K562 (cell line): Measurements from ENCODE around the gene CCNDBP1. TPM values are rescaled to one million over a fixed set of nuclear protein-coding genes. Genes with fewer than 3 reads are reported as not detected.

Experiments used
- ATAC-seq: fragments of 200-7000 bp; cut with Tn5 transposase; 3 replicates; pipeline ENCODE4 v1.9.1; 2020; ENCODE audit warnings: moderate library complexity
- BruUV-seq: library from RNA; stranded (reverse); fragments of 400-500 nt; replicated peaks from 2 replicates; lab custom pipeline; 2021; lab: Mats Ljungman, UMichigan
- CTCF ChIA-PET: fragments of 300-600 bp; formaldehyde crosslinking; extraction: SDS; loops from one replicate; lab custom pipeline; 2021; ENCODE audit warnings: low intra/inter-chr PET ratio; lab: Yijun Ruan, JAX
- POLR2A ChIA-PET: fragments of 300-600, 350-650 bp; sonication (Branson Sonifier 250); formaldehyde crosslinking; extraction: SDS; loops from one replicate; lab custom pipeline; 2021; ENCODE audit warnings: antibody characterized with exemption, inconsistent platforms; lab: Yijun Ruan, JAX
- DNase-seq, 4 experiments: peaks; one replicate each; pipeline versions ENCODE4 v3.0.0 to v3.0.0-alpha.2; 2011 to 2018; ENCODE audit warnings: low spot score in 3 of 4, mixed read lengths in 3 of 4; ENCODE audit errors: extremely low read depth in 1 of 4
- FAIRE-seq: peaks from 2 replicates; lab custom pipeline; 2011; peaks lifted over from hg19 to GRCh38; lab: Jason Lieb, UNC
- H2AFZ ChIP-seq: 2 replicates; pipeline ENCODE4 v1.6.0; 2011; ENCODE audit warnings: low read depth, low read length, control low read depth, inconsistent platforms
- H3K27ac ChIP-seq: fragments of 200-600 bp; 3 replicates; pipeline ENCODE4 v1.8.0; 2011; ENCODE audit warnings: low read depth, mild to moderate bottlenecking, control low read depth, inconsistent platforms, low read length, moderate library complexity, mixed read lengths; ENCODE audit errors: extremely low read depth
- H3K27me3 ChIP-seq, 2 experiments: fragments of 300-600 bp in 1 of 2; 2 replicates in 1 of 2; 3 replicates in 1 of 2; pipeline versions ENCODE4 v1.6.0 to v1.8.0; 2011; ENCODE audit warnings: inconsistent platforms in 2 of 2, low read length in 2 of 2, mild to moderate bottlenecking in 1 of 2, mixed read lengths in 1 of 2, moderate library complexity in 1 of 2; ENCODE audit not compliant: control insufficient read depth in 2 of 2, insufficient read depth in 2 of 2
- H3K36me3 ChIP-seq: fragments of 300-600 bp; 3 replicates; pipeline ENCODE4 v1.8.0; 2011; ENCODE audit warnings: mild to moderate bottlenecking, low read length, inconsistent platforms; ENCODE audit not compliant: control insufficient read depth, insufficient read depth
- H3K4me1 ChIP-seq, 2 experiments: fragments of 200-600 bp in 1 of 2; replicated peaks in 1 of 2; 2 replicates in 1 of 2; 3 replicates in 1 of 2; pipeline versions ENCODE4 v1.5.1 to v1.8.0; 2011; ENCODE audit warnings: inconsistent platforms in 2 of 2, low read length in 2 of 2, mild to moderate bottlenecking in 1 of 2, mixed read lengths in 1 of 2, moderate library complexity in 1 of 2; ENCODE audit not compliant: control insufficient read depth in 2 of 2, insufficient read depth in 2 of 2
- H3K4me2 ChIP-seq: 2 replicates; pipeline ENCODE4 v1.6.1; 2011; ENCODE audit warnings: low read length, control low read depth, inconsistent platforms, mixed read lengths; ENCODE audit not compliant: insufficient read depth
- H3K4me3 ChIP-seq: fragments of 200-600 bp; sonication (generic), shearing (Covaris generic); 2 replicates; pipeline ENCODE4 v1.5.1; 2016; ENCODE audit warnings: control low read depth, inconsistent platforms
- H3K79me2 ChIP-seq: fragments of 200-600 bp; 3 replicates; pipeline ENCODE4 v1.8.0; 2011; ENCODE audit warnings: low read length, inconsistent platforms; ENCODE audit not compliant: control insufficient read depth, insufficient read depth
- H3K9ac ChIP-seq, 2 experiments: 2 replicates each; pipeline versions ENCODE4 v1.6.0 to v1.6.1; 2011; ENCODE audit warnings: low read depth in 2 of 2, low read length in 2 of 2, control low read depth in 1 of 2, inconsistent platforms in 1 of 2, mild to moderate bottlenecking in 1 of 2, mixed read lengths in 1 of 2; ENCODE audit not compliant: insufficient read depth in 1 of 2
- H3K9me1 ChIP-seq: one replicate; pipeline ENCODE4 v1.6.0; 2011; ENCODE audit warnings: inconsistent platforms, mild to moderate bottlenecking, low read length, moderate library complexity; ENCODE audit not compliant: control insufficient read depth, insufficient read depth
- H3K9me3 ChIP-seq: replicated peaks from 2 replicates; pipeline ENCODE4 v1.5.1; 2011; ENCODE audit warnings: low read depth, low read length, inconsistent platforms; ENCODE audit not compliant: control insufficient read depth, insufficient read depth
- H4K20me1 ChIP-seq: replicated peaks from 2 replicates; pipeline ENCODE4 v1.6.1; 2011; ENCODE audit warnings: low read length, inconsistent platforms, mixed read lengths; ENCODE audit not compliant: control insufficient read depth, insufficient read depth
- ARID3A ChIP-seq: IDR thresholded peaks from 2 replicates; pipeline ENCODE4 v1.6.1; 2012; ENCODE audit warnings: low read depth, low read length, improper control_type of control experiment, borderline replicate concordance
- ZNF551 ChIP-seq: fragments of 250-450 bp; sonication (Bioruptor Pico); IDR thresholded peaks from 2 replicates; pipeline ENCODE4 v1.5.0; 2021; ENCODE audit warnings: mild to moderate bottlenecking, moderate library complexity
- WGBS: fragments of 100-300 bp; shearing (Covaris generic); methylation state at CpG from one replicate; pipeline ENCODE4 v1.1.6; 2016; ENCODE audit warnings: low coverage, mixed read lengths; ENCODE audit not compliant: insufficient coverage; ENCODE audit errors: missing lambda C conversion rate; 5-methylcytosine and 5-hydroxymethylcytosine counted together
- in situ Hi-C: fragments of 300-500 bp; cut with MboI; formaldehyde crosslinking; loops from 4 replicates; pipeline ENCODE4 v1.15.0; 2018; ENCODE audit warnings: inconsistent platforms, mixed read lengths
- intact Hi-C: fragments of 100-400 bp; cut with micrococcal nuclease; formaldehyde crosslinking; loops from 2 replicates; pipeline ENCODE4 v1.14.2; 2022
- polyA plus RNA-seq, 8 experiments: library from polyadenylated mRNA; depleted of rRNA in 4 of 8; stranded (reverse) in 5 of 8; unstranded in 3 of 8; fragments of >200 nt; fragmentation: Nextera tagmentation in 2 of 8; fragmentation: Illumina TruSeq in 1 of 8; extraction: Ambion mirVana in 2 of 8; extraction: Trizol in 1 of 8; gene quantifications; 2 replicates each; pipeline versions ENCODE4 v1.2.1 to v1.2.3, GENCODE V29; 2011 to 2014; ENCODE audit warnings: inconsistent platforms in 1 of 8, missing spikeins in 1 of 8
- total RNA-seq, 7 experiments: library from RNA; depleted of rRNA in 6 of 7; stranded (reverse); fragments of >200 nt in 6 of 7; fragmentation: Illumina TruSeq in 2 of 7; extraction: Trizol in 2 of 7; gene quantifications; 2 replicates each; pipeline versions ENCODE4 v1.2.1 to v1.2.3, GENCODE V29; 2011 to 2021; ENCODE audit warnings: low replicate concordance in 1 of 7

The CCNDBP1 gene
- total and polyA plus RNA-seq, 9 of the 15 experiments (the other 6 are each of a cell fraction or from before 2014, with no cell fraction given) = 37.0 to 111 (median 55.5) TPM

GRCh38 chr15:43207024-43207423 is 21.8 kb downstream of the CCNDBP1 start:
- DNase-seq (no peak), FAIRE-seq (no peak), ATAC-seq (no peak)
- Histone ChIP-seq H2AFZ (no peak overlapping the region), H3K9me1 (no peaks in the 10 kb centered on the region), H3K4me1 (peaks cover 0 to 13% of the 10 kb centered on the region in 2 experiments; a peak in 3 of 5 replicates), H3K4me3 (no peak overlapping the region), H3K27ac (no peak overlapping the region), H3K27me3 (peaks cover 0 to 8% of the 10 kb centered on the region in 2 experiments; a peak in 1 of 5 replicates), H4K20me1 (no peaks in the 10 kb centered on the region), H3K9ac (no peak overlapping the region), H3K9me3 (no peaks in the 10 kb centered on the region), H3K4me2 (no peak overlapping the region), H3K79me2 (no peaks in the 10 kb centered on the region), H3K36me3 (no peaks in the 10 kb centered on the region)
- ChIA-PET POLR2A (interaction anchor here (0.7 to 1.1 kb wide), 2 partner anchors 13 to 79 kb away, joined by 3 read pairs; no protein-coding TSS in a partner anchor), CTCF (no interaction called here)
- TF ChIP-seq ZNF551 (CRISPR knock-in tag) (no peak), ARID3A (no peak)
- WGBS = 31% methylated on average over 9 of the region's 9 CpGs
- no TSS peak for BruUV-seq
- intact Hi-C loops (no loop called here), in situ Hi-C loops (loop anchor here (5.0 kb wide), 1 partner anchor 70 kb away; no protein-coding TSS in a partner anchor)
